Measurements from ENCODE around the gene DUT.

Gene DUT

GRCh38 chr15:48388016-48388851 lies 57.0 kb downstream of the DUT start:
- Histone ChIP-seq H2AFZ (no peak overlapping the region), H3K9ac (no peak overlapping the region), H3K79me2 (no peaks in the 10 kb centered on the region), H3K4me3 (ENCODE audit: low read depth, low read length) (no peak overlapping the region), H3K4me2 (ENCODE audit: low read length) (no peak overlapping the region), H3K9me3 (ENCODE audit: control insufficient read depth, low read length) (no peaks in the 10 kb centered on the region), H3K27ac (no peak overlapping the region), H3K4me1 (no peaks in the 10 kb centered on the region), H3K27me3 (ENCODE audit: control insufficient read depth, insufficient read depth, low read length) (no peaks in the 10 kb centered on the region), H3K36me3 (ENCODE audit: control insufficient read depth, insufficient read depth, low read length) (no peaks in the 10 kb centered on the region)
- TF ChIP-seq CTCF (IDR thresholded peaks at IDR 0.05): no peak

GRCh38 chr15:48388910-48389309 lies 57.7 kb downstream of the DUT start:
- Histone ChIP-seq H3K27me3 (ENCODE audit: control insufficient read depth, insufficient read depth, low read length) (no peaks in the 10 kb centered on the region), H3K9me3 (ENCODE audit: control insufficient read depth, low read length) (no peaks in the 10 kb centered on the region), H3K9ac (no peak overlapping the region), H3K36me3 (ENCODE audit: control insufficient read depth, insufficient read depth, low read length) (no peaks in the 10 kb centered on the region), H3K27ac (no peak overlapping the region), H2AFZ (no peak overlapping the region), H3K4me3 (ENCODE audit: low read depth, low read length) (no peak overlapping the region), H3K4me1 (no peaks in the 10 kb centered on the region), H3K79me2 (no peaks in the 10 kb centered on the region), H3K4me2 (ENCODE audit: low read length) (no peak overlapping the region)
- no peak for TF ChIP-seq CTCF (IDR thresholded peaks at IDR 0.05)

GRCh38 chr15:48389691-48390143 lies 58.5 kb downstream of the DUT start:
- Histone ChIP-seq H3K4me1 (no peaks in the 10 kb centered on the region), H3K9me3 (ENCODE audit: control insufficient read depth, low read length) (no peaks in the 10 kb centered on the region), H3K36me3 (ENCODE audit: control insufficient read depth, insufficient read depth, low read length) (no peaks in the 10 kb centered on the region), H2AFZ (no peak overlapping the region), H3K9ac (no peak overlapping the region), H3K4me2 (ENCODE audit: low read length) (no peak overlapping the region), H3K27ac (no peak overlapping the region), H3K4me3 (ENCODE audit: low read depth, low read length) (no peak overlapping the region), H3K79me2 (no peaks in the 10 kb centered on the region), H3K27me3 (ENCODE audit: control insufficient read depth, insufficient read depth, low read length) (no peaks in the 10 kb centered on the region)
- no peak for TF ChIP-seq CTCF (IDR thresholded peaks at IDR 0.05)

- H3K4me2 ChIP-seq (ENCODE audit: low read length): no peak overlapping the region
- no peaks in the 10 kb centered on the region for H3K9me3 ChIP-seq (ENCODE audit: control insufficient read depth, low read length)
- H3K9ac ChIP-seq: no peak overlapping the region
- no peaks in the 10 kb centered on the region for H3K4me1 ChIP-seq
- no peaks in the 10 kb centered on the region for H3K27me3 ChIP-seq (ENCODE audit: control insufficient read depth, insufficient read depth, low read length)
- H3K36me3 ChIP-seq (ENCODE audit: control insufficient read depth, insufficient read depth, low read length): no peaks in the 10 kb centered on the region
- no peak overlapping the region for H3K27ac ChIP-seq
- H3K79me2 ChIP-seq: no peaks in the 10 kb centered on the region
- no peak overlapping the region for H2AFZ ChIP-seq
- no peak for TF ChIP-seq CTCF (IDR thresholded peaks at IDR 0.05)
- no peak overlapping the region for H3K4me3 ChIP-seq (ENCODE audit: low read depth, low read length)
These were observed 60.7 kb downstream of the DUT start for GRCh38 chr15:48391950-48392349.

DNA sequence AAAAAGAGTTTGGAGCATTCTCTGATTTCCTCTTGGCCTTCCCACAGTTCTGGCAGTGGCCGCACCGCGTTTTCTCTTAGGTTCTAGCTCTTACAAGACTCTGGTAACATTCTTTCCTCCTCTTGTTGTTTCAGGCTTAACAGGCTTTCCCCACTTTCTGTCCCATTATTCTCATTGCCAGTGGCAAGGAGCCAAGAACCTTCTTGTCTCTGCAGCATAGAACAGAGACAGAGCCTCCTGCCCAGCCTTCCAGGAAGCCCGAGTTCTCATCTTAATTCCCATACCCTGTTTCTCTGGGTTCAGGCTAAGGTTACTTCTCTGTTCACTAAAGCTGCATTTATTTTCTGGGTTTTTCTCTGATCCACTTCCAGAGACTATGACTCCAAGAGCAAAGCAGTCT lies 61.1 kb downstream of the DUT start:
- Histone ChIP-seq H3K27me3 (ENCODE audit: control insufficient read depth, insufficient read depth, low read length) (no peaks in the 10 kb centered on the region), H3K4me3 (ENCODE audit: low read depth, low read length) (no peak overlapping the region), H3K27ac (no peak overlapping the region), H3K9me3 (ENCODE audit: control insufficient read depth, low read length) (no peaks in the 10 kb centered on the region), H3K4me2 (ENCODE audit: low read length) (no peak overlapping the region), H3K9ac (no peak overlapping the region), H3K79me2 (no peaks in the 10 kb centered on the region), H3K4me1 (no peaks in the 10 kb centered on the region), H3K36me3 (ENCODE audit: control insufficient read depth, insufficient read depth, low read length) (no peaks in the 10 kb centered on the region), H2AFZ (no peak overlapping the region)
- TF ChIP-seq CTCF (IDR thresholded peaks at IDR 0.05): no peak
